ENCODE data around the gene IFNAR1.

GRCh38 chr21:33345751-33346238, 21.0 kb downstream of the IFNAR1 start:
- TF ChIP-seq CEBPB (IDR thresholded peaks at IDR 0.05) (no peak), EGR1 (IDR thresholded peaks at IDR 0.05) (no peak), REST (IDR thresholded peaks at IDR 0.05; ENCODE audit: low read depth) (no peak), TEAD4 (IDR thresholded peaks at IDR 0.05) (no peak), TCF12 (IDR thresholded peaks at IDR 0.05; ENCODE audit: low read depth) (no peak), YY1 (IDR thresholded peaks at IDR 0.05; ENCODE audit: low read depth) (no peak), MAX (IDR thresholded peaks at IDR 0.05) (no peak), ZBTB7A (IDR thresholded peaks at IDR 0.05; ENCODE audit: low read depth) (no peak), FOXM1 (IDR thresholded peaks at IDR 0.05; ENCODE audit: borderline replicate concordance, low read depth) (no peak), EP300 (IDR thresholded peaks at IDR 0.05; ENCODE audit: borderline replicate concordance) (no peak), TAF1 (IDR thresholded peaks at IDR 0.05; ENCODE audit: low read depth) (no peak), RAD21 (IDR thresholded peaks at IDR 0.05; ENCODE audit: low read depth) (no peak), CREB1 (IDR thresholded peaks at IDR 0.05; ENCODE audit: low read depth) (no peak)
